Activated naive CD8-positive, alpha-beta T cell treated with anti-CD3 and anti-CD28 coated beads, Interleukin-2, amount 50 U/mL, for 24 hours (primary cell): Measurements from ENCODE around the gene COQ3.

Source experiments
- ATAC-seq: fragments of 150-1000 bp; cut with Tn5 transposase; one replicate; pipeline ENCODE4 v1.10.0; 2021
- DNase-seq: peaks from one replicate; pipeline ENCODE4 v3.0.0; 2021
- H3K27ac Mint-ChIP-seq: one replicate; pipeline ENCODE4 v1.8.0; 2021; ENCODE audit warnings: mild to moderate bottlenecking, mixed read lengths
- H3K27me3 Mint-ChIP-seq: one replicate; pipeline ENCODE4 v1.8.0; 2021; ENCODE audit warnings: mixed read lengths
- H3K36me3 Mint-ChIP-seq: one replicate; pipeline ENCODE4 v1.8.0; 2021; ENCODE audit warnings: low read depth, mixed read lengths
- H3K4me1 Mint-ChIP-seq: one replicate; pipeline ENCODE4 v1.8.0; 2021; ENCODE audit warnings: mixed read lengths
- H3K4me3 Mint-ChIP-seq: one replicate; pipeline ENCODE4 v1.8.0; 2021; ENCODE audit warnings: mild to moderate bottlenecking, moderate library complexity, mixed read lengths
- H3K9me3 Mint-ChIP-seq: one replicate; pipeline ENCODE4 v1.8.0; 2021; ENCODE audit warnings: mixed read lengths

Gene COQ3

DNA sequence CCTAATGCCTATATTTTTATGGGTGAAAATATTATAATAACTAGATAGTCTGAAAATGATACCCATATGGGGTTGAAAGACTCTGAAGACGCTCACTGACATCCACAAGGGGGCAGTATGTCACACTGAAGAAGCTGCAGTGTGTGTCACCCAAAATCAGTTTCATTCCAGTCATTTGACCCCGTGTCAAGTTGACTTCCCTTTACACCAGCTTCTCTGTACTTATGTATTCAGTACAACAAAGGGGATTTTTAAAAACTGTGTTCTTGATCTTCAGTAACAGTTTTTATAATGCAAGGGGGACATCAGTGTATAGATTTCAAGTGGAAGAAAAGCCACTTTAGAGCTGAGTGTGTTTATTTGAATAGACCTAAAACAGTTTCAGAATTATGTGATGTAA lies 63.8 kb downstream of the COQ3 start:
- no peaks in the 10 kb centered on the region for H3K9me3 Mint-ChIP-seq
- peaks cover 2% of the 10 kb centered on the region for H3K4me1 Mint-ChIP-seq
- peaks cover 2% of the 10 kb centered on the region for H3K27me3 Mint-ChIP-seq
- H3K36me3 Mint-ChIP-seq, result no peaks in the 10 kb centered on the region
- peak; percentile 61 for DNase-seq
- ATAC-seq, result peak; percentile 87
- H3K27ac Mint-ChIP-seq, result no peak overlapping the region
- H3K4me3 Mint-ChIP-seq, result no peak overlapping the region

DNA sequence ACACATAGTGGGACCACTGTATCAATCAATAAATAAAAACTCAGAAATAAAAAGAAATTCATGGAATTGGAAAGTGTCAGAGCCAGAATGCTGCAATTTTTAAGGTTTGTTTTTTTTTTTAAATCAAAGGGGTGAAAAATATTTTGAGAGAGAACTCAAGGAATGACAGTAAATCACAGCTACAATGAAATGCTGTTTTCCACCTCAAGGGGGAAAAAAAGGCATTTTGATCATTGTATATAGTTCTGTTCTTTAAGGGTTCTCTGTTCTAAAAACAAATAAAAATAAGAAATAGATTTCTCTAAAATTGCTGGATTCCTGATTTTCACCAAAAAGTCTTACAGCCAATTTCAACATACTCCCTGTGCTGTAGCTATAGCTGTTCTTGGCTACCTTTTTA lies 69.0 kb downstream of the COQ3 start:
- no peak overlapping the region for H3K4me3 Mint-ChIP-seq
- H3K27me3 Mint-ChIP-seq, result peaks cover 7% of the 10 kb centered on the region
- no peaks in the 10 kb centered on the region for H3K4me1 Mint-ChIP-seq
- H3K36me3 Mint-ChIP-seq, result no peaks in the 10 kb centered on the region
- H3K9me3 Mint-ChIP-seq, result no peaks in the 10 kb centered on the region
- H3K27ac Mint-ChIP-seq, result no peak overlapping the region
- ATAC-seq (no peak), DNase-seq (no peak)
